ENCODE data around the gene MRPS34.

MRPS34 gene

DNA sequence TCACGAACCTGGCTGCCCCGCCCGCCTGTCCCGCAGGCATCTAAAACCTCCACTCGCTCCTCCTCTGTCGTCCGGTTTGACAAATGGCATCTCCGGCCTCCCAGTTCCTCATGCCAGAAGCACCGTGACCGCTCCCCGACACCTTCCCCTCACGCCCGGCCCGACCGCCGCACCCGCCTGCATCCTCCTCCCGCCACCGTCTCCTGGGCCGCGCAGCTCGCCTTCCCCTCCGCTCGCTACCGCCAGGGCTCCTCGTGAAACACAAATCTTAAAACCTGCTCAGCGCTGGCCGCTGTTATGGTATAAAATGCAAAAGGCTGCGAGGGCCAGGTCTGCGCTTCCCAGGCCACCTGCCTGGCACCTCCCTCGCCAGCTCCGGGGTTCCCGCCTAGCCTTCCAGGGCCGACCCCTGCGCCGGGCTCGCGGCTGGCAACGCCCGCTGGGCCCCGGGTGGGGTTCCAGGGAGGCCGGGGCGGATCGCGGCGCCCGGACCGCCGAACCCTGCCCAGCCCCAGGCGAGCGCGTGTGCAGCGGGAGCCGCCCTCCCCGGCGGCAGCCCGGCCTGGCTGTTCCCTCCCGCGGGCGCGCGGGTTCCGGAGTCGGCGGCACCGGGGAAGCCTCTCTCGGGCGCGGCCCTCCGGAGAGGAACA is 8.9 kb upstream of the MRPS34 start:
- intact Hi-C loops (cut with micrococcal nuclease): loop anchor here (1.0 kb wide), 1 partner anchor 9 kb away; the partner anchor contains the start of gene MRPS34
- Mint-ChIP-seq H3K4me1 (ENCODE audit: low read depth) (peaks cover 46% of the 10 kb centered on the region), H3K36me3 (ENCODE audit: low read depth) (peaks cover 78% of the 10 kb centered on the region), H3K27ac (peak overlapping the region; percentile 84), H3K4me3 (peak overlapping the region; percentile 85), H3K9me3 (no peaks in the 10 kb centered on the region), H3K27me3 (no peaks in the 10 kb centered on the region)

DNA sequence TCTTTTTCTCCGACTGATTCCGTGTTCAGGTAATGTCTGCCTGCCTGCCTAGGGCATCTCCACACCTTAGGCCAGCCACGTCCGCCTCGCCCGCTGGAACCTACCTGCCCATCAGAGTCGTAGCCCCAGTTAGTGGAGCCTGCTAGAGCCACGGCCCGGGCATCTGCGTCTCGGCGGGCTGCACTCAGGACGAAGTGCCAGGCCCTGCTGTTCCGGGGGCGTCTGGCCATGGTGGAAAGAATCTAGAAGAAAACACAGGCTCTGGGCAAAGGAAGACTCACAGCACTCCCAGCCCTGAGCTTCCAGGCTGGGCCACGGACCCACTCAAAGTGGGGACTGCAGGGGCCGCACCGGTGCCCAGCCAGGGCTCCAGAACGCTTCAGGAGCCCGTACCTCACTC is 8.3 kb upstream of the MRPS34 start:
- Mint-ChIP-seq H3K9me3 (no peaks in the 10 kb centered on the region), H3K4me3 (peak overlapping the region; percentile 85), H3K4me1 (ENCODE audit: low read depth) (peaks cover 49% of the 10 kb centered on the region), H3K36me3 (ENCODE audit: low read depth) (peaks cover 78% of the 10 kb centered on the region), H3K27ac (peak overlapping the region; percentile 84), H3K27me3 (no peaks in the 10 kb centered on the region)
- intact Hi-C loops (cut with micrococcal nuclease): no loop called here

GRCh38 chr16:1780677-1781072 is 7.7 kb upstream of the MRPS34 start:
- H3K9me3 Mint-ChIP-seq: no peaks in the 10 kb centered on the region
- no peaks in the 10 kb centered on the region for H3K27me3 Mint-ChIP-seq
- no peak overlapping the region for H3K27ac Mint-ChIP-seq
- peaks cover 49% of the 10 kb centered on the region for H3K4me1 Mint-ChIP-seq (ENCODE audit: low read depth)
- H3K36me3 Mint-ChIP-seq (ENCODE audit: low read depth): peaks cover 78% of the 10 kb centered on the region
- peak overlapping the region; percentile 85 for H3K4me3 Mint-ChIP-seq
- intact Hi-C loops (cut with micrococcal nuclease): no loop called here

DNA sequence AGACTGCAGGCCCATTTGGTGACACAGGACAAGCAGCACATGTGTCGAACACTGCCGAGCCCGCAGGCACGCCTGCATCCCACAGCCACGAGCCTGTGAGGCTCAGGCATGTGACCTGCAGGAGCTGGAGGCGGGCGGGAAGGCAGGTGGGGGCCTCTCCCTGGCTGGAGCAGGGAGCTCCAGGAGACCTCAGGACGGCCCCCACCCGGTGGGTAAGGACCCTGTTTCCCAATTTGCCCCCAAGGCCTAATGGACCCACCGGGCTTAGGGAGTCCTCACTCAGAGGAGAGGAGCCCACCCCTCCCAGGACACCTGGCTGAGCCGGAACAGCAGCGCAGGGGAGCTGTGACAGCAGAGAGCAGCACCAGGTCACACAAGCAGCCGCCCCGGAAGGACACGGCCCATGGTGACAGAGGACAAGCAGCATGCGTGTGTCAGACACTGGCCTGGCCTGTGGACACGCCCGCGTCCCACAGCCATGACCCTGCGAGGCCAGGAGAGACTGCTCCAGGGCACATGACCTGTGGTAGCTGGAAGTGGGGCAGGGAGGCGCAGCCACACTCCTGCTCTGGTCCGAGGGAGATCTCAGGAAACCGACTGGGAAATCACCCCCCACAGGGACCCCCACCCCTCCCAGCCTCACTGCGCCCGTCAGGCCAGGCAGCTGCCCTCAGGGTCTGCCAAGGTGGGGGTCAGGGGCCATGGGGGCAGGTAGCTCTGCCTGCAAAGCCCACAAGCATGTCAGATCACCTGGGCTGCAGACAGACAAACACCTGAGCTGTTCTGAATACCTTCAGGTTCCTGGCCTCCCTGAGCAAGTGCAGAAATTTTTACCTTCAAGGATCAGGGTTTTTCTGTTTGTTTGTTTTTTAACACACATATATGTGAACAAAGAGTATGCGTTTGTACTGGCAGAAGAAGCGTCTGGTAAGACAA is 7.1 kb upstream of the MRPS34 start:
- no peaks in the 10 kb centered on the region for H3K27me3 Mint-ChIP-seq
- peaks cover 78% of the 10 kb centered on the region for H3K36me3 Mint-ChIP-seq (ENCODE audit: low read depth)
- intact Hi-C loops (cut with micrococcal nuclease): no loop called here
- peak overlapping the region; percentile 9 for H3K4me3 Mint-ChIP-seq
- no peak overlapping the region for H3K27ac Mint-ChIP-seq
- H3K9me3 Mint-ChIP-seq: no peaks in the 10 kb centered on the region
- peaks cover 49% of the 10 kb centered on the region for H3K4me1 Mint-ChIP-seq (ENCODE audit: low read depth)

- intact Hi-C loops (cut with micrococcal nuclease): no loop called here
- Mint-ChIP-seq H3K4me3 (no peak overlapping the region), H3K36me3 (ENCODE audit: low read depth) (peaks cover 79% of the 10 kb centered on the region), H3K27me3 (no peaks in the 10 kb centered on the region), H3K9me3 (no peaks in the 10 kb centered on the region), H3K4me1 (ENCODE audit: low read depth) (peaks cover 53% of the 10 kb centered on the region), H3K27ac (peak overlapping the region; percentile 7)
Observed at GRCh38 chr16:1779234-1779701, 6.3 kb upstream of the MRPS34 start.

DNA sequence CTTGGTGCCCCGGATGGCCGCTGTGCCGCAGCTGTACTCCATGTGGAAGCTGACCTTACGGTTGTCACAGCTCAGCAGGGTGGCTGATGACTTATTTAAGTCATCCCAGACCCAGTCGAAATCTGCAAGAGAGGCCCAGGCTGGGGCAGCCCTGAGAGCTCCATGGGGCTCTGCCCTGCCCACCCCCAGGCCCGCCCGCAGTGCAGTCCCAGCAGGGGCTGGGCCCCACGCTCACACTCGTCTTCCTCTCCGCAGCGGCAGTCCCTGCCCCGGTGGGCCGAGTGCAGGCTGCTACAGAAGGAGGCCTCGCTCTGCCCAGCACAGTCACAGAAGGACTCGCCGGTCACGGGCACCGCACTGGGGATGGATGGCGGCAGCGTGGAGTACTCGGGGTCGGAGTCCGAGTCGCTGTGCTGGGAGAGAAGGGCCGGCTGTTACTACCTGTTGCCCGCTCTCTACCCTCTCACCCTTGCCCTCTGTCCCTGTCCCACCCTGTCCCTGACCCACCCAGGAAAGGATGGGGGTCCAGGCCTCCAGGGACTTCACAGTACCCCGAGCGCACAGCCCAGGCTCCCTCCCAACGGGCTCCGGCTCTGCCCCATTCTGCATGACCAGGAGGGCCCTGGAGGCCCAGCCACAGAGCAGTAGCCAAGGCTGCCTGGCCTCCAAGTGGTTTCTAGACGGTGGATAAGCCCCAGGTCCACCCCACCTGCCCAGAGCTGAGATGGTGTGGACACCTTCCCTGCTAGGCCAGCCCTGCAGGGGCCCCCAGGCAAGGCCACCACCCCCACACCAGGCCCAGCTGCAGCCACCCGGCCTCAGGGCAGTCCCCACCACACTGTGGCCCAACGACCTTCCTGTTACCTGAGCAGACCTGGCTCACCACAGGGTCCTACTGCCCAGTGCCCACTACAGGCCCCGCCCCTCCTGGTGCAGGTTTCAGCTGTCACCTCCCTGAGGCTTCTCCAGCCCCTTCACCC is 5.6 kb upstream of the MRPS34 start:
- Mint-ChIP-seq H3K4me1 (ENCODE audit: low read depth) (peaks cover 51% of the 10 kb centered on the region), H3K9me3 (no peaks in the 10 kb centered on the region), H3K27ac (peak overlapping the region; percentile 7), H3K36me3 (ENCODE audit: low read depth) (peaks cover 84% of the 10 kb centered on the region), H3K4me3 (no peak overlapping the region), H3K27me3 (no peaks in the 10 kb centered on the region)
- intact Hi-C loops (cut with micrococcal nuclease): no loop called here

DNA sequence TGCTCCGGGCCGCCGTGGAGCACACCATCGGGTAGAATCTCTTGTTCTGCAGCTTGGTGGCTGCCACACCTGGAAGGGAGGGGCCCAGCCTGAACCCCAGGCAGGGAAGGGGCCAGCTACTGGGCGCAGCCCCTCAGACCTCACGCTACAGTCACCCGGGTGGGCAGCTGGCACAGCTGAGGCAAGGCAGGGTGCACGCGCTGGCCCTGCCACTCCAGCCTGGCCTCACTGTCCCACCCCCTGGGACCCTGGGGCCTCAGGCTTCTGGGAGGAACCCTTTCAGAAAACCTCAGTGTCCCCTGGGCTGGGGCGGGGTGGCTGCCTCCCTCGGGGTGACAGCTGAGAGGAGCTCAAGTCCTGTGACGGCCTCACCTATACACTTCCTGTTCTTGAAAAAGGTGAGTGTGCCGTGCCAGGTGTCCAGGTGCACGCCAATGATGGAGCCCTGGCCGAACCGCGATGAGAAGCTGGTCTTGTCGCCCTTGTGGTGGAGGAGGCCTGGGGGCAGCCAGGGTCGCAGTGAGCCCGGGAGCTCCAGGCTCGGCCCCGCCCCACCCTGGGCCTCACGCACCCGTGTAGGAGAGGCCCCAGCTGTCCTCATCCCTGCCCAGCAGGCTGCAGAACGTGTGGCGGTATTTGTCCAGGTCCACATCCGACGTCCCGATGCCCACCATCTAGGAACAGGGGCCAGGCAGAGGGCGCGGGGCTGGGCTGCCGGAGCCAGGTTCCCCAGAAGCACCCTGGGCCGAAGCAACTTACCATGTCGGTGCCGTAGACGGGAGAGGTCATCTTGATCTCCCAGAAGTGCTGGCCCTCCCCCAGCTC is 4.7 kb upstream of the MRPS34 start:
- Mint-ChIP-seq H3K4me1 (ENCODE audit: low read depth) (peaks cover 47% of the 10 kb centered on the region), H3K27ac (no peak overlapping the region), H3K27me3 (no peaks in the 10 kb centered on the region), H3K36me3 (ENCODE audit: low read depth) (peaks cover 89% of the 10 kb centered on the region), H3K4me3 (no peak overlapping the region), H3K9me3 (no peaks in the 10 kb centered on the region)
- intact Hi-C loops (cut with micrococcal nuclease): no loop called here

- Mint-ChIP-seq H3K9me3 (no peaks in the 10 kb centered on the region), H3K27me3 (no peaks in the 10 kb centered on the region), H3K4me3 (no peak overlapping the region), H3K36me3 (ENCODE audit: low read depth) (peaks cover 89% of the 10 kb centered on the region), H3K4me1 (ENCODE audit: low read depth) (peaks cover 51% of the 10 kb centered on the region), H3K27ac (no peak overlapping the region)
- intact Hi-C loops (cut with micrococcal nuclease): no loop called here
Observed at GRCh38 chr16:1776991-1777374, 4.0 kb upstream of the MRPS34 start.

DNA sequence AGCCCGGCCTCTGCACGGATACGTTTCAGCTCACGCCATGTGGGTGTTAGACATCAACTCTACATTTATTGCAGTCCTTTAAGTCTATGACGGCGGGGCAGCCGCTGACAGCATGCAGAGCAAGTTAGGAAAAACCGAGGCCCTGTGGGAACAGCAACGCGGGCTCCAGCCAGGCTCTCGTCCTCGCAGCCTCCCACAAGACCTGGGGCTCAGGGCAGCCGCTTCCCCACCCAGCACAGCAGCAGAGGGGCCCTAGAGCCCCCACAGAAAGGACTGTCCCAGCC is 3.7 kb upstream of the MRPS34 start:
- Mint-ChIP-seq H3K4me3 (no peak overlapping the region), H3K27me3 (no peaks in the 10 kb centered on the region), H3K27ac (no peak overlapping the region), H3K36me3 (ENCODE audit: low read depth) (peaks cover 89% of the 10 kb centered on the region), H3K9me3 (no peaks in the 10 kb centered on the region), H3K4me1 (ENCODE audit: low read depth) (peaks cover 51% of the 10 kb centered on the region)
- intact Hi-C loops (cut with micrococcal nuclease): no loop called here

GRCh38 chr16:1775846-1776671 is 3.1 kb upstream of the MRPS34 start:
- Mint-ChIP-seq H3K36me3 (ENCODE audit: low read depth) (peaks cover 84% of the 10 kb centered on the region), H3K4me1 (ENCODE audit: low read depth) (peaks cover 46% of the 10 kb centered on the region), H3K4me3 (no peak overlapping the region), H3K27me3 (no peaks in the 10 kb centered on the region), H3K27ac (no peak overlapping the region), H3K9me3 (no peaks in the 10 kb centered on the region)
- intact Hi-C loops (cut with micrococcal nuclease): no loop called here

GRCh38 chr16:1775006-1775845 is 2.3 kb upstream of the MRPS34 start:
- no peak overlapping the region for H3K27ac Mint-ChIP-seq
- peaks cover 81% of the 10 kb centered on the region for H3K36me3 Mint-ChIP-seq (ENCODE audit: low read depth)
- intact Hi-C loops (cut with micrococcal nuclease): no loop called here
- peaks cover 47% of the 10 kb centered on the region for H3K4me1 Mint-ChIP-seq (ENCODE audit: low read depth)
- H3K4me3 Mint-ChIP-seq: no peak overlapping the region
- H3K9me3 Mint-ChIP-seq: no peaks in the 10 kb centered on the region
- no peaks in the 10 kb centered on the region for H3K27me3 Mint-ChIP-seq

DNA sequence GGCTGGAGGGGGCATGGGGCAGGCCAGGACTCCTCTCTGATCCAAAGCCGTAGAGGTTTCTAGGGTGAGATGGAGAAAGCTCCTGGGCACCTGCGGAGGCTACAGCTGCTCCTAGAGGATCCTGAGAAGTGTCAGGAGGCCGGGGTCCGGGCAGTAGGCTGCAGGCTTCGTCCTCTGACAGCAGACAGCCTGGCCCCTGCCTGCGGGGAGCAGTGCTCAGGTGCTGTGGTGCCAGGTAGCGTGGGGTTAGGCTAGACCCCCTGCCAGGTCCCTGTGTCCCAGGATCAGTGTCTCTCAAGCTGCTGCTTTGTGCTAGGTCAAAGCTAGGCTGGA is 1.5 kb upstream of the MRPS34 start:
- Mint-ChIP-seq H3K27me3 (no peaks in the 10 kb centered on the region), H3K4me1 (ENCODE audit: low read depth) (peaks cover 49% of the 10 kb centered on the region), H3K36me3 (ENCODE audit: low read depth) (peaks cover 81% of the 10 kb centered on the region), H3K9me3 (no peaks in the 10 kb centered on the region), H3K27ac (no peak overlapping the region), H3K4me3 (peak overlapping the region; percentile 90)
- intact Hi-C loops (cut with micrococcal nuclease): loop anchor here (5.0 kb wide), 2 partner anchors 67 to 153 kb away; partner anchors contain the start of gene MAPK8IP3

Measured in dendritic cell treated with granulocyte-macrophage colony-stimulating factor and Interleukin-4, amounts not matched to agents 40 ng/mL and 50 ng/mL, for 4 days (primary cell).